ENCODE measurements around the gene CUL4A.
"Not testable (repeated sequence)": the region's sequence is repeated elsewhere in the genome, so short reads cannot be mapped to it uniquely, and the experiment has no call there.

The CUL4A gene

DNA sequence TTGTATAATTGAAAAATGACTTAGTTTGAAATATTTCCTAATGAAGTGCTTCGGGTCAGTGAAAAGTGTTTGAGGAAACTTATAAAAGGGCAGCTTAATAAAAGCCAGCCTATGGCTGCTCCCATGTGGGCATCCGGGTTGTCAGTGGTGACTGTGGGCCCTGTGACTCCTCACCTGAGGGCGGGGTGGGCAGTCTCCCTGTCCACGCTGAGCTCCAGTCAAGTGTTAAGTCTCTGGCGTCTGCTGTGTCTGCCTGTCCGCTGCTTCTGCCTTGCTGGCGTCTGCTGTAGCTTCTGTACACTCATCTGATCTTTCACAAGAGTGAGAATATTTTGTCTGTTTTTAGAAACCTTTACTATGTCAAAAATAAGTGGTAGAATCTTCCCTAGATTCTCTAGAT, 94.7 kb downstream of the CUL4A start:
- no peak for DNase-seq (ENCODE audit: low spot score)
- in situ Hi-C loops (cut with MboI; ENCODE audit: low pct_unique_long_range_greater_than_20kb, low sequenced_read_pairs, unreplicated experiment), result no loop called here
- TF ChIP-seq, protein P1, sequence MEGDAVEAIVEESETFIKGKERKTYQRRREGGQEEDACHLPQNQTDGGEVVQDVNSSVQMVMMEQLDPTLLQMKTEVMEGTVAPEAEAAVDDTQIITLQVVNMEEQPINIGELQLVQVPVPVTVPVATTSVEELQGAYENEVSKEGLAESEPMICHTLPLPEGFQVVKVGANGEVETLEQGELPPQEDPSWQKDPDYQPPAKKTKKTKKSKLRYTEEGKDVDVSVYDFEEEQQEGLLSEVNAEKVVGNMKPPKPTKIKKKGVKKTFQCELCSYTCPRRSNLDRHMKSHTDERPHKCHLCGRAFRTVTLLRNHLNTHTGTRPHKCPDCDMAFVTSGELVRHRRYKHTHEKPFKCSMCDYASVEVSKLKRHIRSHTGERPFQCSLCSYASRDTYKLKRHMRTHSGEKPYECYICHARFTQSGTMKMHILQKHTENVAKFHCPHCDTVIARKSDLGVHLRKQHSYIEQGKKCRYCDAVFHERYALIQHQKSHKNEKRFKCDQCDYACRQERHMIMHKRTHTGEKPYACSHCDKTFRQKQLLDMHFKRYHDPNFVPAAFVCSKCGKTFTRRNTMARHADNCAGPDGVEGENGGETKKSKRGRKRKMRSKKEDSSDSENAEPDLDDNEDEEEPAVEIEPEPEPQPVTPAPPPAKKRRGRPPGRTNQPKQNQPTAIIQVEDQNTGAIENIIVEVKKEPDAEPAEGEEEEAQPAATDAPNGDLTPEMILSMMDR (IDR thresholded peaks at IDR 0.05; ENCODE audit: extremely low read depth, insufficient read depth, missing control alignments), result no peak

DNA sequence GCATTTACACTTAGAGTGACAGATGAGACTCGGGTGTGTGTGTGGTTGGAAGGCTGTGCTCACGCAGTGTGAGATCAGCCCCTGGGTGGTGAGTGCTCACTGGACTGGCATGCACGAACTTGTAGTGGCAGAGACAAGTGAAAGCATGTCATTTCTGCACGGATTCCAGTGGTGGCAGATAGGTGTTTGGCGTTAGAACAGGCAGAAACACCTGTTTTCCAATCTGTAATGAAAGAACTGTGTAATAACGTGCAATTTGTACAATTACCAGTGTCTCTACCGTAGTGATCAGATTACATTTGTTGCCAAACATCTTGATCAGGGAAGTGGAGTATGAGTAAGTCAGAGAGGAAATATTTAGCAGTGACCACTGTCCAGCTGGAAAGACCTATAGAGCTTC, 95.8 kb downstream of the CUL4A start:
- TF ChIP-seq, protein P1 (IDR thresholded peaks at IDR 0.05; ENCODE audit: extremely low read depth, insufficient read depth, missing control alignments), result no peak
- no peak for DNase-seq (ENCODE audit: low spot score)
- in situ Hi-C loops (cut with MboI; ENCODE audit: low pct_unique_long_range_greater_than_20kb, low sequenced_read_pairs, unreplicated experiment), result no loop called here

DNA sequence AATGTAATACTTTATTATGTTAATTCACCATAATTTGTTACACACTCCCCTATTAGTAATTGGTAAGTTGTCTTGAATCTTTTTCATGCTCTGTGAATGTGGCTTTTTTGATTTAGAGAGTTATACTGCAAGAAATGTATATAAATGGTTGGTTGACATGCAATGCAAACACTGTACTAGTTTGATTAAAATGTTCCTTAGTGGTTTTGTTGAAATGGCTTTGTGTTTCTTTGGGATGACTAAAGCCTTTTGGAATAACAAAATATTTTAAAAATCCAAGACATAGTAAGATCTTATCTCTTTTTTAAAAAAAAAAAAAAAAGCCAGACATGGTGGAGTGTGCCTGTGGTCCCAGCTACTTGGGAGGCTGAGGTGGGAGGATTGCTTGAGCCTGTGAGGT, 98.1 kb downstream of the CUL4A start:
- in situ Hi-C loops (cut with MboI; ENCODE audit: low pct_unique_long_range_greater_than_20kb, low sequenced_read_pairs, unreplicated experiment), result no loop called here
- TF ChIP-seq, protein P1 (IDR thresholded peaks at IDR 0.05; ENCODE audit: extremely low read depth, insufficient read depth, missing control alignments), result no peak
- no peak for DNase-seq (ENCODE audit: low spot score)

DNA sequence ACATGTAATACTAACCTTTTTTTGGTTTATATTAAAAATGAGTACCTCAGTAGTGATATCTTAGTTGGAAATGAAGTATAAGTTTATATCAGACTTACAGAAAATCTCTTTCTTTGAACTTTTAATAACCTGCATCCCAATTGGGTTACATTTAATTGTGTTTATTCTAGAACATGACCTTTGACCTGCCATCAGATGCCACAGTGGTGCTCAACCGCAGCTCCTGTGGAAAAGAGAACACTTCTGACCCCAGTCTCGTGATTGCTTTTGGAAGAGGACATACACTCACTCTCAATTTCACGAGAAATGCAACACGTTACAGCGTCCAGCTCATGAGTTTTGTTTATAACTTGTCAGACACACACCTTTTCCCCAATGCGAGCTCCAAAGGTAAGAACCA, 100.1 kb downstream of the CUL4A start:
- DNase-seq (ENCODE audit: low spot score), result no peak
- in situ Hi-C loops (cut with MboI; ENCODE audit: low pct_unique_long_range_greater_than_20kb, low sequenced_read_pairs, unreplicated experiment), result no loop called here
- TF ChIP-seq, protein P1 (IDR thresholded peaks at IDR 0.05; ENCODE audit: extremely low read depth, insufficient read depth, missing control alignments), result no peak

DNA sequence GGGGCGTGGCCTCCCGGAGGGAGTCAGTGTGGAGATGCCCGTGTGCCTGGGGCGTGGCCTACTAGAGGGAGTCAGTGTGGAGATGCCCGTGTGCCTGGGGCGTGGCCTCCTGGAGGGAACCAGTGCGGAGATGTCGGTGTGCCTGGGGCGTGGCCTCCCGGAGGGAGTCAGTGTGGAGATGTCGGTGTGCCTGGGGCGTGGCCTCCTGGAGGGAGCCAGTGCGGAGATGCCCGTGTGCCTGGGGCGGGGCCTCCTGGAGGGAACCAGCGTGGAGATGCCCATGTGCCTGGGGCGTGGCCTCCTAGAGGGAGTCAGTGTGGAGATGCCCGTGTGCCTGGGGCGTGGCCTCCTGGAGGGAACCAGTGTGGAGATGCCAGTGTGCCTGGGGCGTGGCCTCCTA, 104.7 kb downstream of the CUL4A start:
- DNase-seq (ENCODE audit: low spot score); in situ Hi-C loops (cut with MboI; ENCODE audit: low pct_unique_long_range_greater_than_20kb, low sequenced_read_pairs, unreplicated experiment): not testable (repeated sequence)

DNA sequence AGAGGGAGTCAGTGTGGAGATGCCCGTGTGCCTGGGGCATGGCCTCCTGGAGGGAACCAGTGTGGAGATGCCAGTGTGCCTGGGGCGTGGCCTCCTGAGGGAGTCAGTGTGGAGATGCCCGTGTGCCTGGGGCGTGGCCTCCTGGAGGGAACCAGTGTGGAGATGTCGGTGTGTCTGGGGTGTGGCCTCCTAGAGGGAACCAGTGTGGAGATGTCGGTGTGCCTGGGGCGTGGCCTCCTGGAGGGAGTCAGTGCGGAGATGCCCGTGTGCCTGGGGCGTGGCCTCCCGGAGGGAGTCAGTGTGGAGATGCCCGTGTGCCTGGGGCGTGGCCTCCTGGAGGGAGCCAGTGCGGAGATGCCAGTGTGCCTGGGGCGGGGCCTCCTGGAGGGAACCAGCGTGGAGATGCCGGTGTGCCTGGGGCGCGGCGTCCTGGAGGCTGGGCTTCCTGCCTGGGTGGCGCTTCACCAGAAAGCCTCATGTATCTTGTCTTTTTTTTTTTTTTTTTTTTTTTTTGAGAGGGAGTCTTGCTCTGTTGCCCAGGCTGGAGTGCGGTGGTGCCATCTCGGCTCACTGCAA, 105.6 kb downstream of the CUL4A start:
- in situ Hi-C loops (cut with MboI; ENCODE audit: low pct_unique_long_range_greater_than_20kb, low sequenced_read_pairs, unreplicated experiment); DNase-seq (ENCODE audit: low spot score): not testable (repeated sequence)

DNA sequence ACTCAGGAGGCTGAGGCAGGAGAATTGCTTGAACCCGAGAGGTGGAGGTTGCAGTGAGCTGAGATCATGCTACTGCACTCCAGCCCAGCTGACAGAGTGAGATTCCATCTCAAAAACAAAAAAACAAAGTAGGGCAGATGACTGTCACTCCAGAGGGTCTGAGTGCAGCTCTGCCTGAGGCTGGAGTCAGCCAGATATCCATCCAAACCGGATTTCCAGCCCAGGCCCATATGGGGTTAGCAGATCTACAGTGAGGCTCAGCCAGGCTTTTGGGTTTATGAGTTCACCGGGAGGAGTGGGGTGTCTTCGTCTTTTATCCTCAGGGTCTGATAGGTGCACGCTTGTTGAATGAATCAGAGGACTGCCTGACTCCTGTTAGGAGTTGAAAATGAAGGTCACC, 106.6 kb downstream of the CUL4A start:
- TF ChIP-seq, protein P1 (IDR thresholded peaks at IDR 0.05; ENCODE audit: extremely low read depth, insufficient read depth, missing control alignments), result no peak
- in situ Hi-C loops (cut with MboI; ENCODE audit: low pct_unique_long_range_greater_than_20kb, low sequenced_read_pairs, unreplicated experiment), result no loop called here
- DNase-seq (ENCODE audit: low spot score), result no peak
